Measurements from ENCODE around the gene MAFG. TPM values are rescaled to one million over a fixed set of nuclear protein-coding genes. Genes with fewer than 3 reads are reported as not detected.

MAFG gene
- total and polyA plus RNA-seq, 5 donors from 2014 or later = 2.2 to 14.3 (median 2.7) TPM

GRCh38 chr17:81930142-81931125 lies 2.9 kb upstream of the MAFG start:
- peaks cover 0 to 1% (median 0%) of the 10 kb centered on the region in 7 donors for H3K9me3 Mint-ChIP-seq
- no peaks in the 10 kb centered on the region for H3K27me3 ChIP-seq (ENCODE audit: control insufficient read depth, insufficient read depth, low read length)

DNA sequence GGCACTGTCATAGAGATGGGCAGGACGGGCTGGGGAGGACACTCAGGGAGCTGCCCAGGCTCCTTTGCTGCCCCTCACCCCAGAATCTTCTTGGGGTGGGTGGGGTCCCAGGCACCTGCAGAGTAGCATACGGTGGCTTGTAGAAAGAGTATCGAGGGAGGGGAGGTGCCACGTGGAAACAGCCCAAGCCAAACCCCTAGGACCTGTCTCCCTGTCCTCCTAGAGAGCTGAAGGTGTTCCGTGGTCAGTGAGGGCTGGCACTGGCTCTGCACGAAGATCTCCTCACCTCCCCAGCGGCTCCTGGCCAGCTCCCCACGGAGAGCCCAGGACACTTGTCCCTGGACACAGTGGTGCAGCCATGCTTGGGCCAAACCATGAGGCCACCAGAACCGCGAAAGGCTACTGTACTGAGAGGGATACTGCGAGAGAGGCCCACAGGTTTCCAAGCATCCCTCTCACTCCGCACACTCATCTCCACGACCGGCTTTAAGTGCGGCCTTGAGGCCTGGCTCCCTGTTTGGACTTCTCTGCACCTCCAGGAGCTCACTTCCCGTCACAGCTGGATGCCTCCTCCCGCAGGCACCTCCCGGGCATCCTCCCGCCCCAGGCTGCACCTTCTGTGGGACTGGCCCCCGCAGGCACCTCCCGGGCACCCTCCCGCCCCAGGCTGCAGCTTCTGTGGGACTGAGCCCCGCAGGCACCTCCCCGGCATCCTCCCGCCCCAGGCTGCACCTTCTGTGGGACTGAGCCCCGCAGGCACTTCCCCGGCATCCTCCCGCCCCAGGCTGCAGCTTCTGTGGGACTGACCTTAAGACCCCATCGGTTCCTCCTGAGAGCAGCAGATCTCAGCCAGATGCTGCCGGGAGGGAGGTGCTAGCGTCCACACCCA lies 2.0 kb upstream of the MAFG start:
- Histone ChIP-seq H3K4me1 (ENCODE audit: control insufficient read depth, insufficient read depth, low read length, poor library complexity, severe bottlenecking) (peaks cover 35% of the 10 kb centered on the region), H3K4me3 (ENCODE audit: low read depth, low read length) (no peak overlapping the region), H3K9me3 (ENCODE audit: control insufficient read depth in 2 of 2, low read length in 2 of 2) (no peaks in the 10 kb centered on the region), H3K36me3 (ENCODE audit: control insufficient read depth, insufficient read depth, low read length) (no peaks in the 10 kb centered on the region), H3K27ac (ENCODE audit: insufficient read depth, low read length, poor library complexity, severe bottlenecking) (no peak overlapping the region), H3K27me3 (ENCODE audit: control insufficient read depth, insufficient read depth, low read length) (no peaks in the 10 kb centered on the region)
- peaks cover 0 to 1% (median 0%) of the 10 kb centered on the region in 7 donors for H3K9me3 Mint-ChIP-seq
- peaks cover 0 to 23% (median 7%) of the 10 kb centered on the region in 4 donors for H3K4me1 Mint-ChIP-seq
- peak overlapping the region in 3 of 4 donors; percentile 48 to 84 (median 52) for H3K4me3 Mint-ChIP-seq
- DNase-seq (no peak), ATAC-seq (ENCODE audit: low read depth in 2 of 2) (no peak)
- no peaks in the 10 kb centered on the region for H3K36me3 Mint-ChIP-seq
- H3K27me3 Mint-ChIP-seq = peaks cover 12% of the 10 kb centered on the region
- peak overlapping the region in 1 of 3 donors; percentile 60 for H3K27ac Mint-ChIP-seq

More at GRCh38 chr17:81930142-81931125, 2.9 kb upstream of the MAFG start:
- DNase-seq (no peak), ATAC-seq (ENCODE audit: low read depth in 2 of 2) (no peak)
- H3K4me3 ChIP-seq (ENCODE audit: low read depth, low read length) = no peak overlapping the region
- H3K27ac ChIP-seq (ENCODE audit: insufficient read depth, low read length, poor library complexity, severe bottlenecking) = no peak overlapping the region
- Mint-ChIP-seq H3K27me3 (peaks cover 12% of the 10 kb centered on the region), H3K4me3 (peak overlapping the region in 2 of 4 donors; percentile 78 to 90), H3K36me3 (no peaks in the 10 kb centered on the region), H3K27ac (no peak overlapping the region), H3K4me1 (peaks cover 0 to 15% (median 7%) of the 10 kb centered on the region in 4 donors)
- no peaks in the 10 kb centered on the region for H3K36me3 ChIP-seq (ENCODE audit: control insufficient read depth, insufficient read depth, low read length)
- H3K4me1 ChIP-seq (ENCODE audit: control insufficient read depth, insufficient read depth, low read length, poor library complexity, severe bottlenecking) = peaks cover 27% of the 10 kb centered on the region
- H3K9me3 ChIP-seq (ENCODE audit: control insufficient read depth in 2 of 2, low read length in 2 of 2) = no peaks in the 10 kb centered on the region

DNA sequence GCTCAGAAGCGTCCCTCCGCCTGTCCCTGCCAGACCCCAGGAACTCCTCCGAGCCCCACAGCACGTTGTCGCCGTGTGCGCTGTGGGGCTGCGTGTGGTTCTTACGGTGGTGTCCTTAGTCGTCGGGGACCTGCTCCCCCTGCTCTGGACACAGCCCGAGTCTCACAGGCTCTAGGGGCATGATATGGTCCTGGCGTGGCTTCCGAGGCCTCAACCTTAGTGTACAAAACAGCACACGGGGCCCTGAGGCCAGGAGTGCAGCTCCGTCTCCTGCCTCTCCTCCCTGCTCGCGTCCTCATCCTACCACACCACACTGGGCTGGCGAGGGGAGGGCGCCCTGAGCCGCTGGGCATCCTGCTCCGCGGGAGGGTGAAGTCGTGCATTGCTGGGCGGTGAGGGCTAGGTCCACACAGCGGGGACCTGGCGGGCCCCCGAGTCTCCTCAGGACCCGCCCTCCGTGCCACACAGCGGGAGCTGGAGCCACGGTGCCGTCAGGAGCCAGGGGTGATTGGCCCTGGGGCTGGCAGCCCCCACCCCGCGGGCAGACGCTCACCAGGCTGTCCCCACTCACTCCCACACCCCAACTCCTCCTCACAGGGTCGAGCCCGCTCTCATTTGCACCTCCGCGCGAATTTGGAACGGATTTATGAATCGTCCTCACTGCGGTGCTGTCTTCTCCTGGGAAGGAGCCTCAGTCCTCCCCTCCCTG lies 1.2 kb upstream of the MAFG start:
- Mint-ChIP-seq H3K36me3 (no peaks in the 10 kb centered on the region), H3K4me3 (peak overlapping the region in 3 of 4 donors; percentile 66 to 84 (median 69)), H3K27ac (peak overlapping the region; percentile 36 to 87 (median 60)), H3K27me3 (peaks cover 12% of the 10 kb centered on the region), H3K4me1 (peaks cover 0 to 30% (median 7%) of the 10 kb centered on the region in 4 donors), H3K9me3 (peaks cover 0 to 1% (median 0%) of the 10 kb centered on the region in 7 donors)
- DNase-seq (no peak), ATAC-seq (ENCODE audit: low read depth in 2 of 2) (no peak)
- peaks cover 43% of the 10 kb centered on the region for H3K4me1 ChIP-seq (ENCODE audit: control insufficient read depth, insufficient read depth, low read length, poor library complexity, severe bottlenecking)
- H3K27me3 ChIP-seq (ENCODE audit: control insufficient read depth, insufficient read depth, low read length) = no peaks in the 10 kb centered on the region
- no peaks in the 10 kb centered on the region for H3K9me3 ChIP-seq (ENCODE audit: control insufficient read depth in 2 of 2, low read length in 2 of 2)
- H3K4me3 ChIP-seq (ENCODE audit: low read depth, low read length) = no peak overlapping the region
- H3K27ac ChIP-seq (ENCODE audit: insufficient read depth, low read length, poor library complexity, severe bottlenecking) = no peak overlapping the region
- no peaks in the 10 kb centered on the region for H3K36me3 ChIP-seq (ENCODE audit: control insufficient read depth, insufficient read depth, low read length)

DNA sequence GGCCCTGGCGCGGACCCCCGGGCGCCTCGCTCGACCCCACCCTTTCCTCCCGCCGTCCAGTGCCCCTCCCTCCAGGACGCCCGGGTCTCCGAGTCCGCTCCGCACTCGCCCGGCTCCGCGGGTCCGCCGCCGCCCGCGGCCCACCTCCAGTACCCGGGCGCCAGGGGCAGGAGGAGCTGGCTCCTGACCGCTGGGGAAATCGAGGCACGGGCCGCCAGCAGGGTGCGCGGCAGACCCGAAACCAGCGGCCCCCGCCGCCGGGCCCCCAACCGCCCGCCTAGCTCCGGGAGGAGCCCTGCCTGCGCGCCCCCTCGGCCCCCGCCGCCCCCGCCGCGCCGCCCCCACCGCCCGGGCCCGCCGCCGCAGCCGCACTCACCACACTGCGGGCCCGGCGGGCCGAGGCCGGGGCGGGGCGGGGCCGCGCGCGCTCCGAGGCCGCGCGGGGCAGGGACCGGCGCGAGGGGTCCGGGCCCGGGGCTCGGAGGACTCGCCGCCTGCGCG lies 333 bp downstream of the MAFG start:
- Mint-ChIP-seq H3K27ac (no peak overlapping the region), H3K9me3 (peaks cover 0 to 1% (median 0%) of the 10 kb centered on the region in 7 donors), H3K4me1 (peaks cover 0 to 30% (median 7%) of the 10 kb centered on the region in 4 donors), H3K27me3 (peaks cover 18% of the 10 kb centered on the region), H3K36me3 (no peaks in the 10 kb centered on the region), H3K4me3 (peak overlapping the region in 3 of 4 donors; percentile 69 to 74 (median 73))
- no peaks in the 10 kb centered on the region for H3K9me3 ChIP-seq (ENCODE audit: control insufficient read depth in 2 of 2, low read length in 2 of 2)
- DNase-seq (no peak), ATAC-seq (ENCODE audit: low read depth in 2 of 2) (peak in 1 of 2 donors; percentile 27)
- no peaks in the 10 kb centered on the region for H3K27me3 ChIP-seq (ENCODE audit: control insufficient read depth, insufficient read depth, low read length)
- peak overlapping the region; percentile 76 for H3K27ac ChIP-seq (ENCODE audit: insufficient read depth, low read length, poor library complexity, severe bottlenecking)
- no peak overlapping the region for H3K4me3 ChIP-seq (ENCODE audit: low read depth, low read length)
- no peaks in the 10 kb centered on the region for H3K36me3 ChIP-seq (ENCODE audit: control insufficient read depth, insufficient read depth, low read length)
- peaks cover 43% of the 10 kb centered on the region for H3K4me1 ChIP-seq (ENCODE audit: control insufficient read depth, insufficient read depth, low read length, poor library complexity, severe bottlenecking)

GRCh38 chr17:81926451-81927151 lies 934 bp downstream of the MAFG start:
- peak overlapping the region; percentile 85 to 93 (median 86) for H3K4me3 Mint-ChIP-seq
- ATAC-seq (ENCODE audit: low read depth in 2 of 2) (peak; percentile 35), DNase-seq (peak; percentile 47 to 82 (median 48))
- peak overlapping the region; percentile 91 to 96 (median 93) for H3K27ac Mint-ChIP-seq
- no peaks in the 10 kb centered on the region for H3K36me3 Mint-ChIP-seq
- peak overlapping the region; percentile 76 for H3K27ac ChIP-seq (ENCODE audit: insufficient read depth, low read length, poor library complexity, severe bottlenecking)
- no peaks in the 10 kb centered on the region for H3K9me3 ChIP-seq (ENCODE audit: control insufficient read depth in 2 of 2, low read length in 2 of 2)
- peak overlapping the region; percentile 11 for H3K4me3 ChIP-seq (ENCODE audit: low read depth, low read length)
- H3K4me1 ChIP-seq (ENCODE audit: control insufficient read depth, insufficient read depth, low read length, poor library complexity, severe bottlenecking) = peaks cover 43% of the 10 kb centered on the region
- H3K4me1 Mint-ChIP-seq = peaks cover 0 to 30% (median 7%) of the 10 kb centered on the region in 4 donors
- no peaks in the 10 kb centered on the region for H3K27me3 ChIP-seq (ENCODE audit: control insufficient read depth, insufficient read depth, low read length)
- H3K9me3 Mint-ChIP-seq = peaks cover 0 to 1% (median 0%) of the 10 kb centered on the region in 7 donors
- peaks cover 12% of the 10 kb centered on the region for H3K27me3 Mint-ChIP-seq
- H3K36me3 ChIP-seq (ENCODE audit: control insufficient read depth, insufficient read depth, low read length) = no peaks in the 10 kb centered on the region

- ATAC-seq (ENCODE audit: low read depth in 2 of 2) (no peak), DNase-seq (no peak)
- Histone ChIP-seq H3K4me1 (ENCODE audit: control insufficient read depth, insufficient read depth, low read length, poor library complexity, severe bottlenecking) (peaks cover 43% of the 10 kb centered on the region), H3K27ac (ENCODE audit: insufficient read depth, low read length, poor library complexity, severe bottlenecking) (peak overlapping the region; percentile 76), H3K9me3 (ENCODE audit: control insufficient read depth in 2 of 2, low read length in 2 of 2) (no peaks in the 10 kb centered on the region), H3K36me3 (ENCODE audit: control insufficient read depth, insufficient read depth, low read length) (no peaks in the 10 kb centered on the region), H3K4me3 (ENCODE audit: low read depth, low read length) (peak overlapping the region; percentile 11), H3K27me3 (ENCODE audit: control insufficient read depth, insufficient read depth, low read length) (no peaks in the 10 kb centered on the region)
- Mint-ChIP-seq H3K4me3 (peak overlapping the region; percentile 85 to 96 (median 86)), H3K36me3 (no peaks in the 10 kb centered on the region), H3K27ac (peak overlapping the region; percentile 91 to 96 (median 93)), H3K4me1 (peaks cover 0 to 30% (median 7%) of the 10 kb centered on the region in 4 donors), H3K27me3 (peaks cover 8% of the 10 kb centered on the region), H3K9me3 (peaks cover 0 to under 1% (median 0%) of the 10 kb centered on the region in 7 donors)
These were observed 1.6 kb downstream of the MAFG start for GRCh38 chr17:81925860-81926450.
